Thyroid gland (tissue), 4 donors: ENCODE data around the gene PRLR.

Experiments
- CTCF ChIP-seq, 6 experiments: fragments of 200-600 bp in 3 of 6; fragments of 450-650 bp in 3 of 6; sonication (generic) in 3 of 6; IDR thresholded peaks; one replicate each; pipeline ENCODE4 v1.5.1; 2016 to 2019; ENCODE audit warnings: antibody characterized with exemption in 6 of 6, mild to moderate bottlenecking in 2 of 6, inconsistent platforms in 1 of 6, moderate library complexity in 1 of 6
- POLR2A ChIP-seq, 2 donors: fragments of 450-650 bp; IDR thresholded peaks; one replicate each; pipeline ENCODE4 v1.6.1; 2017; ENCODE audit warnings: antibody characterized with exemption in 2 of 2, mild to moderate bottlenecking in 2 of 2, moderate library complexity in 1 of 2

GRCh38 chr5:35056686-35057085 lies 173.6 kb downstream of the PRLR start:
- TF ChIP-seq CTCF (IDR thresholded peaks at IDR 0.05) (no peak), POLR2A (IDR thresholded peaks at IDR 0.05) (no peak)
